HCT116 (cell line): Measurements from ENCODE around the gene DISP1. TPM values are rescaled to one million over a fixed set of nuclear protein-coding genes. Genes with fewer than 3 reads are reported as not detected.

Experiments used
- ATAC-seq: fragments of 200-7000 bp; cut with Tn5 transposase; 2 replicates; pipeline ENCODE4 v1.9.1; 2020; ENCODE audit warnings: mild to moderate bottlenecking, moderate library complexity
- BruUV-seq: library from RNA; stranded (reverse); fragments of 400-500 nt; replicated peaks from 2 replicates; lab custom pipeline; 2021; lab: Mats Ljungman, UMichigan
- CTCF ChIA-PET: fragments of 300-600 bp; sonication (Branson Sonifier 250); formaldehyde crosslinking; loops from one replicate; lab custom pipeline; 2021; ENCODE audit warnings: antibody characterized with exemption; lab: Charles Lee
- POLR2A ChIA-PET: fragments of 300-600, 350-600 bp; sonication (Branson Sonifier 250); formaldehyde crosslinking; loops from one replicate; lab custom pipeline; 2021; ENCODE audit warnings: antibody characterized with exemption; lab: Charles Lee
- RAD21 ChIA-PET, 2 experiments: fragments of 300-600 bp; sonication (Branson Sonifier 250); formaldehyde crosslinking; loops; one replicate each; lab custom pipeline; 2023; ENCODE audit warnings: low total read pairs in 2 of 2; ENCODE audit not compliant: uncharacterized antibody in 2 of 2, unreplicated experiment in 2 of 2, low non-redundant PET in 1 of 2; lab: Charles Lee
- DNase-seq: peaks from one replicate; pipeline ENCODE4 v3.0.0-alpha.2; 2010; ENCODE audit warnings: low read depth, low spot score
- H2AFZ ChIP-seq: fragments of 200-600 bp; shearing (Covaris generic), sonication (generic); 2 replicates; pipeline ENCODE4 v1.6.1; 2017; ENCODE audit warnings: low read depth, mixed run types, mixed read lengths, antibody characterized with exemption, low read length; ENCODE audit not compliant: poor library complexity, severe bottlenecking
- H3K27ac ChIP-seq: 2 replicates; pipeline ENCODE4 v1.5.1; 2012; ENCODE audit warnings: low read depth, low read length
- H3K27me3 ChIP-seq: fragments of 200-600 bp; sonication (generic); 2 replicates; pipeline ENCODE4 v1.6.1; 2016; ENCODE audit warnings: mixed run types, low read length, mixed read lengths; ENCODE audit not compliant: insufficient read depth
- H3K36me3 ChIP-seq, 2 experiments: fragments of 200-500 bp in 1 of 2; fragments of 200-600 bp in 1 of 2; sonication (Bioruptor generic) in 1 of 2; sonication (generic) in 1 of 2; 2 replicates each; pipeline versions ENCODE4 v1.5.1 to v1.6.1; 2014 to 2016; ENCODE audit warnings: low read length in 2 of 2, inconsistent platforms in 1 of 2, mixed read lengths in 1 of 2, mixed run types in 1 of 2; ENCODE audit not compliant: insufficient read depth in 2 of 2, control insufficient read depth in 1 of 2
- H3K4me1 ChIP-seq, 2 experiments: fragments of 200-600 bp in 1 of 2; sonication (generic) in 1 of 2; 2 replicates each; pipeline versions ENCODE4 v1.5.1 to v1.6.1; 2012 to 2017; ENCODE audit warnings: low read length in 2 of 2, inconsistent platforms in 1 of 2, mild to moderate bottlenecking in 1 of 2, mixed read lengths in 1 of 2, mixed run types in 1 of 2, moderate library complexity in 1 of 2; ENCODE audit not compliant: insufficient read depth in 2 of 2, control insufficient read depth in 1 of 2
- H3K4me2 ChIP-seq: fragments of 200-600 bp; sonication (generic); 2 replicates; pipeline ENCODE4 v1.6.1; 2017; ENCODE audit warnings: mixed run types, low read length, mixed read lengths
- H3K4me3 ChIP-seq, 2 experiments: fragments of 200-600 bp in 1 of 2; sonication (generic) in 1 of 2; replicated peaks in 1 of 2; 2 replicates each; pipeline ENCODE4 v1.5.1; 2011 to 2016; ENCODE audit warnings: low read length in 2 of 2, control low read depth in 1 of 2, low read depth in 1 of 2, mild to moderate bottlenecking in 1 of 2, mixed read lengths in 1 of 2, mixed run types in 1 of 2
- H3K79me2 ChIP-seq: fragments of 200-600 bp; sonication (generic); 2 replicates; pipeline ENCODE4 v1.6.1; 2017; ENCODE audit warnings: mild to moderate bottlenecking, mixed run types, low read length, moderate library complexity, mixed read lengths; ENCODE audit not compliant: insufficient read depth
- H3K9ac ChIP-seq: fragments of 200-600 bp; sonication (generic); 2 replicates; pipeline ENCODE4 v1.6.1; 2016; ENCODE audit warnings: low read length, mixed read lengths
- H3K9me2 ChIP-seq: fragments of 200-600 bp; sonication (generic), shearing (Covaris generic); 2 replicates; pipeline ENCODE4 v1.6.1; 2017; ENCODE audit warnings: mixed run types, mild to moderate bottlenecking, moderate library complexity; ENCODE audit not compliant: insufficient read depth
- H3K9me3 ChIP-seq, 2 experiments: fragments of 200-500 bp in 1 of 2; fragments of 200-600 bp in 1 of 2; sonication (Bioruptor generic) in 1 of 2; sonication (generic) in 1 of 2; 2 replicates each; pipeline ENCODE4 v1.6.1; 2014 to 2017; ENCODE audit warnings: low read length in 2 of 2, mixed read lengths in 2 of 2, inconsistent platforms in 1 of 2, low read depth in 1 of 2, mild to moderate bottlenecking in 1 of 2, mixed run types in 1 of 2, moderate library complexity in 1 of 2; ENCODE audit not compliant: control insufficient read depth in 1 of 2, insufficient read depth in 1 of 2
- H4K20me1 ChIP-seq: fragments of 200-600 bp; sonication (generic), shearing (Covaris generic); 2 replicates; pipeline ENCODE4 v1.6.1; 2017; ENCODE audit warnings: mixed run types, mild to moderate bottlenecking, moderate library complexity; ENCODE audit not compliant: insufficient read depth
- POLR2A ChIP-seq: IDR thresholded peaks from 2 replicates; pipeline ENCODE4 v1.7.0; 2011; ENCODE audit warnings: borderline replicate concordance; ENCODE audit not compliant: insufficient read depth, insufficient read length; ENCODE audit errors: extremely low read depth
- RAD21 ChIP-seq: IDR thresholded peaks from 2 replicates; pipeline ENCODE4 v1.6.1; 2012; ENCODE audit warnings: low read depth, mild to moderate bottlenecking
- SIN3A ChIP-seq: IDR thresholded peaks from 2 replicates; pipeline ENCODE4 v1.6.1; 2012; ENCODE audit warnings: low read depth
- SRF ChIP-seq: IDR thresholded peaks from 2 replicates; pipeline ENCODE4 v1.6.1; 2012; ENCODE audit warnings: low read depth
- ZNF274 ChIP-seq: fragments of 200-500 bp; sonication (Bioruptor generic); IDR thresholded peaks from 2 replicates; pipeline ENCODE4 v1.6.1; 2014; ENCODE audit warnings: mild to moderate bottlenecking, low read depth, low read length, inconsistent platforms
- intact Hi-C: fragments of 100-400 bp; cut with micrococcal nuclease; formaldehyde crosslinking; loops from 2 replicates; pipeline ENCODE4 v1.10.0; 2022
- total RNA-seq: library from RNA; stranded (reverse); gene quantifications from one replicate; pipeline ENCODE4 v1.2.1, GENCODE V29; 2021; ENCODE audit not compliant: unreplicated experiment
- TF ChIP-seq, protein P1 (sequence below): IDR thresholded peaks from 2 replicates; pipeline ENCODE4 v1.6.1; 2011; ENCODE audit warnings: mild to moderate bottlenecking, low read length, moderate library complexity; ENCODE audit not compliant: insufficient replicate concordance; ENCODE audit errors: extremely low read depth
- TF ChIP-seq, protein P2 (sequence below): IDR thresholded peaks from 2 replicates; pipeline ENCODE4 v1.6.1; 2012

The DISP1 gene
- total RNA-seq, 1 experiment from 2014 or later, result 4.2 TPM

DNA sequence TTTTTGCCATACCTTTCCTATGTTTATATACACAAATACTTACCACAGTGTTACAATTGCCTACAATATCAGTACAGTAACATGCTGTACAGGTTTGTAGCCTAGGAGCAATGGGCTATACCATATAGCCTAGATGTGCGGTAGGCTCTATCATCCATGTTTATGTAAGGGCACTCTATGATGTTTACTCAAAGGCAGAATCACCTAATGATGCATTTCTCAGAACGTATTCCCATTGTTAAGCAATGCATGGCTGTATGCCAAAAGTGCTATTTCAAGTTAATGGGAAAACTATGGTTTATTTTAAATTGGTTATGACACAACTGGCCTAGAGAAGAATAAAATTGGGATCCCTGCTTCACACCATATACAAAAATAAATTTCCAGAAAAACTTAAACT, 36.9 kb upstream of the DISP1 start:
- Histone ChIP-seq H3K79me2 (no peaks in the 10 kb centered on the region), H3K4me1 (no peaks in the 10 kb centered on the region), H3K9me3 (no peaks in the 10 kb centered on the region), H3K27ac (no peak overlapping the region), H3K4me3 (no peak overlapping the region), H3K4me2 (no peak overlapping the region), H4K20me1 (no peaks in the 10 kb centered on the region)
- ChIA-PET CTCF (no interaction called here), RAD21 (no interaction called here)
- BruUV-seq, result no TSS peak
- no peak for ATAC-seq
- DNase-seq, result no peak
- TF ChIP-seq, protein P1, sequence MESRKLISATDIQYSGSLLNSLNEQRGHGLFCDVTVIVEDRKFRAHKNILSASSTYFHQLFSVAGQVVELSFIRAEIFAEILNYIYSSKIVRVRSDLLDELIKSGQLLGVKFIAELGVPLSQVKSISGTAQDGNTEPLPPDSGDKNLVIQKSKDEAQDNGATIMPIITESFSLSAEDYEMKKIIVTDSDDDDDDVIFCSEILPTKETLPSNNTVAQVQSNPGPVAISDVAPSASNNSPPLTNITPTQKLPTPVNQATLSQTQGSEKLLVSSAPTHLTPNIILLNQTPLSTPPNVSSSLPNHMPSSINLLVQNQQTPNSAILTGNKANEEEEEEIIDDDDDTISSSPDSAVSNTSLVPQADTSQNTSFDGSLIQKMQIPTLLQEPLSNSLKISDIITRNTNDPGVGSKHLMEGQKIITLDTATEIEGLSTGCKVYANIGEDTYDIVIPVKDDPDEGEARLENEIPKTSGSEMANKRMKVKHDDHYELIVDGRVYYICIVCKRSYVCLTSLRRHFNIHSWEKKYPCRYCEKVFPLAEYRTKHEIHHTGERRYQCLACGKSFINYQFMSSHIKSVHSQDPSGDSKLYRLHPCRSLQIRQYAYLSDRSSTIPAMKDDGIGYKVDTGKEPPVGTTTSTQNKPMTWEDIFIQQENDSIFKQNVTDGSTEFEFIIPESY, result no peak
- TF ChIP-seq SRF (no peak), POLR2A (no peak)
- TF ChIP-seq, all 23 proteins: peak for 0
- Histone ChIP-seq H3K9ac (no peak overlapping the region), H3K36me3 (no peaks in the 10 kb centered on the region), H3K27me3 (no peaks in the 10 kb centered on the region), H3K9me2 (no peaks in the 10 kb centered on the region; the same call in 1 of the 2 replicates), H2AFZ (no peak overlapping the region)
- POLR2A ChIA-PET, result no interaction called here
- intact Hi-C loops, result no loop called here

DNA sequence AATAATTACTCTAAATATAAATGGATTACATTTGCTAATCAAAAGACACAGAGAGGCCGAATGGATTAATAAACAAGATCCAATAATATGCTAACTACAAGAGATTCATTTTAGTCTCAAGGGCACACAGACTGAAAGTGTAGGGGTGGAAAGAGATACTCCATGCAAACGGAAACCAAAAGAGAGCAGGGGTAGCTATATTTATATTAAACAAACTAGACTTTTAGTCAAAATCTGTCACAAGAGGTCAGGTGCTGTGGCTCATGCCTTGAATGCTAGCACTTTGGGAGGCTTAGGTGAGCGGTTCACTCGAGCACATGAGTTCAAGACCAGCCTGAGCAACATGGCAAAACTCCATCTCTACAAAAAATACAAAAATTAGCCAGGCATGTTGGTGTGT, 33.6 kb upstream of the DISP1 start:
- no peaks in the 10 kb centered on the region for H3K9me3 ChIP-seq
- H3K79me2 ChIP-seq, result no peaks in the 10 kb centered on the region
- CTCF ChIA-PET, result no interaction called here
- no peak overlapping the region for H3K27ac ChIP-seq
- no peak overlapping the region for H3K4me3 ChIP-seq
- RAD21 ChIA-PET, result no interaction called here
- no peak overlapping the region for H3K4me2 ChIP-seq
- DNase-seq, result no peak
- H2AFZ ChIP-seq, result no peak overlapping the region
- H3K4me1 ChIP-seq, result no peaks in the 10 kb centered on the region; a peak in 1 of 4 replicates
- no peaks in the 10 kb centered on the region; the same call in 1 of the 2 replicates for H3K9me2 ChIP-seq
- intact Hi-C loops, result no loop called here
- no peaks in the 10 kb centered on the region for H4K20me1 ChIP-seq
- no peak overlapping the region for H3K9ac ChIP-seq
- no peaks in the 10 kb centered on the region for H3K36me3 ChIP-seq
- H3K27me3 ChIP-seq, result 0 out of 2 replicates have a peak, but pooled peaks cover 3% of the 10 kb centered on the region
- no peak for TF ChIP-seq POLR2A
- TF ChIP-seq SIN3A, result no peak
- TF ChIP-seq, protein P2, sequence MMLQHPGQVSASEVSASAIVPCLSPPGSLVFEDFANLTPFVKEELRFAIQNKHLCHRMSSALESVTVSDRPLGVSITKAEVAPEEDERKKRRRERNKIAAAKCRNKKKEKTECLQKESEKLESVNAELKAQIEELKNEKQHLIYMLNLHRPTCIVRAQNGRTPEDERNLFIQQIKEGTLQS, result no peak
- no peak for TF ChIP-seq RAD21
- TF ChIP-seq ZNF274, result no peak
- POLR2A ChIA-PET, result no interaction called here
- ATAC-seq, result no peak
- BruUV-seq, result no TSS peak
